ENCODE data around the gene JAK1.

GRCh38 chr1:64809309-64809708, 157.0 kb downstream of the JAK1 start:
- TF ChIP-seq CTCF (IDR thresholded peaks at IDR 0.05) (no peak), EP300 (IDR thresholded peaks at IDR 0.05) (no peak), POLR2AphosphoS5 (IDR thresholded peaks at IDR 0.05) (no peak)

All from sigmoid colon (tissue), 4 donors.